D721Med (cell line): Measurements from ENCODE around the gene RAI14.

Experiments
- DNase-seq: peaks from one replicate; pipeline ENCODE4 v3.0.0; 2011; ENCODE audit warnings: low spot score; ENCODE audit not compliant: insufficient read length
- FAIRE-seq: peaks from 2 replicates; lab custom pipeline; 2011; peaks lifted over from hg19 to GRCh38; lab: Jason Lieb, UNC
- TF ChIP-seq, protein P1 (sequence below): IDR thresholded peaks from 2 replicates; pipeline ENCODE4 v1.5.1; 2012; ENCODE audit warnings: mild to moderate bottlenecking, control low read depth; ENCODE audit not compliant: insufficient read depth; ENCODE audit errors: missing control alignments

The RAI14 gene

GRCh38 chr5:34676416-34676815 lies 20.3 kb downstream of the RAI14 start:
- FAIRE-seq (no peak), DNase-seq (no peak)
- TF ChIP-seq, protein P1, sequence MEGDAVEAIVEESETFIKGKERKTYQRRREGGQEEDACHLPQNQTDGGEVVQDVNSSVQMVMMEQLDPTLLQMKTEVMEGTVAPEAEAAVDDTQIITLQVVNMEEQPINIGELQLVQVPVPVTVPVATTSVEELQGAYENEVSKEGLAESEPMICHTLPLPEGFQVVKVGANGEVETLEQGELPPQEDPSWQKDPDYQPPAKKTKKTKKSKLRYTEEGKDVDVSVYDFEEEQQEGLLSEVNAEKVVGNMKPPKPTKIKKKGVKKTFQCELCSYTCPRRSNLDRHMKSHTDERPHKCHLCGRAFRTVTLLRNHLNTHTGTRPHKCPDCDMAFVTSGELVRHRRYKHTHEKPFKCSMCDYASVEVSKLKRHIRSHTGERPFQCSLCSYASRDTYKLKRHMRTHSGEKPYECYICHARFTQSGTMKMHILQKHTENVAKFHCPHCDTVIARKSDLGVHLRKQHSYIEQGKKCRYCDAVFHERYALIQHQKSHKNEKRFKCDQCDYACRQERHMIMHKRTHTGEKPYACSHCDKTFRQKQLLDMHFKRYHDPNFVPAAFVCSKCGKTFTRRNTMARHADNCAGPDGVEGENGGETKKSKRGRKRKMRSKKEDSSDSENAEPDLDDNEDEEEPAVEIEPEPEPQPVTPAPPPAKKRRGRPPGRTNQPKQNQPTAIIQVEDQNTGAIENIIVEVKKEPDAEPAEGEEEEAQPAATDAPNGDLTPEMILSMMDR, result no peak

- TF ChIP-seq, protein P1, result no peak
- DNase-seq (no peak), FAIRE-seq (no peak)
Observed at GRCh38 chr5:34677428-34677827, 21.3 kb downstream of the RAI14 start.

DNA sequence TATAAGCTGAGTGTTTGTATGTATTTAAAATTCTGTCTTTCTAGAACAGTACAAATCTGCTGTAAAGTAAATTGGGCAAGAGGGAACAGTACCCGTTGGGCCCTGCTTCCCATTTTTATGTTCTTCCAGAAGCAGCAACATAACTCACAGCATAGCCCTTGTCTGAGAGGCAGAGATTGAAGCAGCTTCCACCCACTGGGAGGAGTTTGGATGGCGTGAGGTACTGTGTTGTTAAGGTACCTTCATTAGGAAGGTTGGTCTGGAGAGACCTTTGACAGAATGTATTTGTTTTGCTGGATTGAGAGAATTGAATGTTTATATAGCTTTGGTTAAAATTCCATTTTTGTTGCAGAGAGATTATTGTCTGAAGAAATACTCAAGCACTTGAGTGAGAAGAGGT lies 24.8 kb downstream of the RAI14 start:
- DNase-seq (no peak), FAIRE-seq (no peak)
- TF ChIP-seq, protein P1, result no peak

GRCh38 chr5:34682926-34683623 lies 26.9 kb downstream of the RAI14 start:
- TF ChIP-seq, protein P1, result no peak
- DNase-seq (no peak), FAIRE-seq (no peak)

- FAIRE-seq, result no peak
- DNase-seq, result no peak
- TF ChIP-seq, protein P1, result no peak
Observed at GRCh38 chr5:34684281-34684979, 28.3 kb downstream of the RAI14 start.

GRCh38 chr5:34684980-34685352 lies 28.8 kb downstream of the RAI14 start:
- DNase-seq (no peak), FAIRE-seq (no peak)
- TF ChIP-seq, protein P1, result no peak

DNA sequence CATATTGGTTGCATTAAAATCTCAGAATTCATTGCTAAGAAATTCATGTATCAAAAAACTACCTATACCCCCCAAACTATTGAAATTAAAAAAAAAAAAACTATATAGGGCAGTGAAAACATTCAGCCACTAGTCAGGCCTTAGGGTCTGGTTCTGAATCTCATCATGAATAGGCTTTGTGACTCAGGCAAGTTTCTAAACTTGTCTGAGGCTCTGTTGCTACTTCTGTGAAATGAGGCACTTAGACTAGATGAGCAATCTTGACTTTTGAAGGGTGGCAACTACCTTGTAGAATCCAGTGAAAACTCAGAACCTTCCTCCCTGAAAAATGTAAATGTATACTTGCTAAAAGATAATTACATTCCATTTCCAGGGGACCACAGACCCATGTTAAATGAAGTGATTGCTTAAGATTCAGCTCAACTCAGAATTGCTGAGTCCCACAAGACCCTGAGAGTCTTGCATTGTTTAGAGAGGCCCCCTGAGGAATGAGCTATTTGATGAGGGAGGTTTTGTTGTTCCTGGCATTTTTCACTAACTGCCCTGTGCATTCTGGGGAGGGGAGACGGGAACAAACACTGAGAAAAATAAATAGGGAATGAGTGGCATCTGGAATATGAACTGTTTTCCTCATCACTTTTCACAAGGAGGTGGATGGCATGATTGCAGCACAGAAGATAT lies 29.5 kb downstream of the RAI14 start:
- no peak for DNase-seq
- no peak for FAIRE-seq
- TF ChIP-seq, protein P1, result no peak
